ENCODE measurements around the gene BLTP1.
"Not testable (repeated sequence)": the region's sequence is repeated elsewhere in the genome, so short reads cannot be mapped to it uniquely, and the experiment has no call there.

The BLTP1 gene

DNA sequence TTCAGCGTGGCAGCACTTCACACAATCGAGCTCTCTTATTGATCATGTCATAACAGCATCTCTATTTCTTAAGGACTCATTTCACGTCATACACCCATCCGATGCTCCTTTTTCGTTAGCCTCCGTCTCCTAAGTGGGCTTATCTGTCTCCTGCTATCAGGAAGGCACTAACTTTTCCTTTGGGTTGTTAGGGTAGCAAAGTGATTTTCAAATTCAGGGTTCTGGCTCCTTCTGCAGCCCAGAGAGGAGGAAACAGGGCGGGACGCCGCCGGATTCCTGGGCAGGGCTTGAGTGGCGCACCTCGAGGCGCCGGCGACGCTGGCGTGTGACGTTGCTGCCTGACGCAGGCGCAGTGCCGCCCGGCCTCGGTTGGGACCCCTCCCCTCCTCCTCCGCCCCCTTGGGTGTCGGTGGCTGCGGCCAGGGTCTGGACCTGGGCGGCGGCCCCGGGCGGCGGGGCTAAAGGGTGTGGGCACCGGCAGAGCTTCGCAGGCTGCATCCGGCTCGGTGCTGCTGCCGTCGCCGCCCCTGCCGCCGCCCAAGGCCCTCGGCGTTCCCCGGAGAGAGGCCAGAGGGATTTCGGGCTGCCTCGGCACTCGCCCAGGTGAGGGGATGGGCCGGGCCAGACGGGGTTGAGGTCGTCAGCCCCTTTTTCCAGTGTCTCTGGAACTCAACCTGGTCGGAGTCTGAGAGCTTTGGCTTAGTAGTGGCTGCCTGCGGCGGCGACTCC is at the start of gene BLTP1:
Gene BLTP1 (plus strand): TSS at position 350 of the 729 bp plus-strand sequence. CDS start 18,317 bp downstream, outside the sequence.
- in situ Hi-C loops (cut with HindIII; ENCODE audit: low sequenced_read_pairs), result no loop called here
- TF ChIP-seq CTCF (IDR thresholded peaks at IDR 0.05; ENCODE audit: low read depth, low read length), result no peak
- peak within 1 kb of the TSS; percentile 99 for H3K4me3 ChIP-seq (ENCODE audit: low read depth, low read length)
- peak; percentile 84 for DNase-seq (ENCODE audit: low read depth, low spot score)

DNA sequence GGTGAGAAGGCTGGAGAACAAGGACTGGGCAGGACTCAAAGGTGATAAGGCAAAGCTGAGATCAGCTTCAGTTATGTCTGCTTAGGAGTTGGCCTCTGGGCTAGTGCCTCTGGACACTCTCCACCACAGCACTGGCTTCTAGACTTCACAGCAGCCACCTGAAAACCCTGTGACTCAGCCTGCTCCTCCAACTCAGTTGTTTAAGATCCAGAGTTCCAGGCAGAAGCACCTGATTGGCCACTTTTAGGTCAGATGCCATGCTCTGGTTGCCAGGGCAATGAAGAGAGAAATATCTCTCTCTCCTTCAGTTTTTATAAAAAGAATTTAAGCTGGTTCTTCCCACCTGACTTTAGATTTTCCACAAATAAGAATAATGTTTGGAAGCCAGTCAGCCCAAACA is 47.9 kb upstream of the BLTP1 start:
- no peak overlapping the region for H3K4me3 ChIP-seq (ENCODE audit: low read depth, low read length)
- DNase-seq (ENCODE audit: low read depth, low spot score), result no peak
- no peak for TF ChIP-seq CTCF (IDR thresholded peaks at IDR 0.05; ENCODE audit: low read depth, low read length)
- in situ Hi-C loops (cut with HindIII; ENCODE audit: low sequenced_read_pairs), result no loop called here

DNA sequence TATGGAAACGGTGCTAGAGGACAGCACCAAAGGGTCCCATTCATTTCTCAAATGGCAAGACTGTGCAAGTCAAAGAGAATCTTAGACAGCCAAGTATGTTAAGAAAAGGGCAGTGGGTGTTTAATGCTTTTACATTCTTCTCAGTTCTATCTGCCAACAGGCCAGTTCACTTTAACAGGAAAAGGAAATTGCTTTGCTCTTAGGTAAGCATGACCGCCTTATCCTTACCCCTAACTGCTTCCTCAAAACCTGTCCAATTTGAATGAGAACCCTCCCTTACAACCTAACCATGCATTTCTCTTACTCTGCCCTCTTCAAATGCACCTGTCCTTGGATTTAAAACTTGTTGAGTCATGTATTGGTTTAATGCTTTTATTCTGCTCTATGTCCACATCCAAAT is 44.5 kb upstream of the BLTP1 start:
- in situ Hi-C loops (cut with HindIII; ENCODE audit: low sequenced_read_pairs), result no loop called here
- no peak for DNase-seq (ENCODE audit: low read depth, low spot score)
- H3K4me3 ChIP-seq (ENCODE audit: low read depth, low read length), result no peak overlapping the region
- TF ChIP-seq CTCF (IDR thresholded peaks at IDR 0.05; ENCODE audit: low read depth, low read length), result no peak

- DNase-seq (ENCODE audit: low read depth, low spot score); in situ Hi-C loops (cut with HindIII; ENCODE audit: low sequenced_read_pairs); H3K4me3 ChIP-seq (ENCODE audit: low read depth, low read length): not testable (repeated sequence)
Observed at GRCh38 chr4:122110304-122110703, 41.8 kb upstream of the BLTP1 start.

DNA sequence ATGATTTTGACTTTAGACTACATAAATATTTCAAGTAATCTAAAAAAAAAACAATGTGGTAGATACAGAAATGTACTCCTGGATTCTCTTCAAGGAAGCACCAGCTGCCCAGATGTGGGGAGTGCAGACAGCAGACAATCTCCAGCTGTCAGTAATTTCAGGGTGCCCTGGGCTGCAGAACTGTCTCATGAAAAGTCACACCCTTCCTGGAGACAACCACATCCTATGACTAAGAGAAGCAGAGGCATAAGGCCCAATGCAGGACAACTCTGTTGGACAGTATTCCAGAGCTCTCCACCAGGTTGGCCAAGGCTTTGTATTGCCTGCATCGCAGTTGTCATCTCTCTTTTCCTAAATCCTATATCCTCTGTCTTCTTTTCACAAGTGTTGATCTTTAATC is 34.4 kb upstream of the BLTP1 start:
- peak; percentile 5 for DNase-seq (ENCODE audit: low read depth, low spot score)
- H3K4me3 ChIP-seq (ENCODE audit: low read depth, low read length), result no peak overlapping the region
- in situ Hi-C loops (cut with HindIII; ENCODE audit: low sequenced_read_pairs), result no loop called here
- TF ChIP-seq CTCF (IDR thresholded peaks at IDR 0.05; ENCODE audit: low read depth, low read length), result no peak

- no peak overlapping the region for H3K4me3 ChIP-seq (ENCODE audit: low read depth, low read length)
- no peak for DNase-seq (ENCODE audit: low read depth, low spot score)
- no peak for TF ChIP-seq CTCF (IDR thresholded peaks at IDR 0.05; ENCODE audit: low read depth, low read length)
- in situ Hi-C loops (cut with HindIII; ENCODE audit: low sequenced_read_pairs), result no loop called here
Observed at GRCh38 chr4:122118243-122118642, 33.9 kb upstream of the BLTP1 start.

GRCh38 chr4:122119739-122120138 is 32.4 kb upstream of the BLTP1 start:
- in situ Hi-C loops (cut with HindIII; ENCODE audit: low sequenced_read_pairs), result no loop called here
- H3K4me3 ChIP-seq (ENCODE audit: low read depth, low read length), result no peak overlapping the region
- no peak for DNase-seq (ENCODE audit: low read depth, low spot score)
- TF ChIP-seq CTCF (IDR thresholded peaks at IDR 0.05; ENCODE audit: low read depth, low read length), result no peak
